Liver (tissue), 3 donors: ENCODE measurements around the gene MRLN.

Experiments
- EGR1 ChIP-seq, 2 donors: IDR thresholded peaks; 2 replicates each; pipeline ENCODE4 v1.6.1; 2016 to 2018; ENCODE audit warnings: antibody characterized with exemption in 2 of 2, low read depth in 2 of 2
- FOXA1 ChIP-seq: IDR thresholded peaks from 2 replicates; pipeline ENCODE4 v1.6.1; 2016; ENCODE audit warnings: antibody characterized with exemption
- FOXA2 ChIP-seq: IDR thresholded peaks from 2 replicates; pipeline ENCODE4 v1.6.1; 2016; ENCODE audit warnings: antibody characterized with exemption
- GABPA ChIP-seq, 2 donors: IDR thresholded peaks in 1 of 2; conservative IDR thresholded peaks in 1 of 2; 2 replicates each; pipeline ENCODE4 v1.6.1; 2016; ENCODE audit warnings: antibody characterized with exemption in 2 of 2, mild to moderate bottlenecking in 1 of 2, moderate library complexity in 1 of 2
- JUND ChIP-seq, 2 donors: IDR thresholded peaks; 2 replicates each; pipeline ENCODE4 v1.6.1; 2016; ENCODE audit warnings: antibody characterized with exemption in 2 of 2
- RAD21 ChIP-seq, 2 donors: IDR thresholded peaks; 2 replicates each; pipeline ENCODE4 v1.6.1; 2016; ENCODE audit warnings: antibody characterized with exemption in 2 of 2, mild to moderate bottlenecking in 2 of 2
- RXRA ChIP-seq, 2 donors: IDR thresholded peaks; 2 replicates each; pipeline ENCODE4 v1.6.1; 2017 to 2018; ENCODE audit warnings: antibody characterized with exemption in 2 of 2, mild to moderate bottlenecking in 1 of 2
- TAF1 ChIP-seq: conservative IDR thresholded peaks from 2 replicates; pipeline ENCODE4 v1.6.1; 2016; ENCODE audit warnings: antibody characterized with exemption, mild to moderate bottlenecking
- YY1 ChIP-seq: IDR thresholded peaks from 2 replicates; pipeline ENCODE4 v1.6.1; 2016; ENCODE audit warnings: antibody characterized with exemption, mild to moderate bottlenecking
- TF ChIP-seq, protein P1 (sequence below): fragments of 150-350 bp; IDR thresholded peaks from 2 replicates; pipeline ENCODE4 v1.5.1; 2017; ENCODE audit warnings: improper control_type of control experiment, low read depth, low read length; ENCODE audit not compliant: missing input control
- TF ChIP-seq, protein P2 (sequence below): IDR thresholded peaks from 2 replicates; pipeline ENCODE4 v1.6.1; 2016; ENCODE audit warnings: antibody characterized with exemption
- TF ChIP-seq, protein P3 (sequence below): IDR thresholded peaks from 2 replicates; pipeline ENCODE4 v1.6.1; 2016; ENCODE audit warnings: antibody characterized with exemption
- TF ChIP-seq, protein P4 (sequence below): IDR thresholded peaks from 2 replicates; pipeline ENCODE4 v1.6.1; 2016; ENCODE audit warnings: antibody characterized with exemption, mild to moderate bottlenecking
- donor health status: healthy.
- donor health status: healthy.

DNA sequence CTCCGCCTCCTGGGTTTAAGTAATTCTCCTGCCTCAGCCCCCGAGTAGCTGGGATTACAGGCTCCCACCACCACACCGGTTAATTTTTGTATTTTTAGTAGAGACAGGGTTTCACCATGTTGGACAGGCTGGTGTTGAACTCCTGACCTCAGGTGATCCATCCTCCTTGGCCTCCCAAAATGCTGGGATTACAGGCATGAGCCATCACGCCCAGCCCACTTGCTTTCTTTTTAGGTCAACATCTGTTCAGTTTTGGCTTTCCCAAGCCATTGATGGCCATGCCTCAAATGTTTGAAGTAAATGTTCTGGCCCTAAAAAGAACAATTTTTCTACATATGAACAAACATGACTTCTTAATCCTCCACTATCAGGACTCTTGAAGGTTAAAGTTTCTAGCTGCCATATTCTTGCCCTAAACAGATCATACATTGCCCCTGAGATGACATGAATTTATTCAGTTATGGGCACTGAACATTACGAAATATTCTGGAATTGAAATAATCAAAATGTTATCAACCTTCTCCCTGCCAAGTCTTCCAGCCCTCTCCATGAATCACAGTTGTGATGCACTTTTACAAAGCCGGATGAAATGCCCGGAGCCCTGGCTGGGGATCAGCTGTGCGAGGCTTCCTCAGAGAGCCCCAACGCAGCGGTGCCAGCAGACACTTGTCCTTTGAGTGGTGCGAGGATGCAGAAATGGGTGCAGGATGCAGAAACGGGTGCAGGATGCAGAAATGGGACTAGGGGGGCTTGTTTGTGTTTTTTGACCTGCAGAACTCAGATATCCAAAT is 2.9 kb downstream of the MRLN start:
- TF ChIP-seq YY1 (no peak), RXRA (IDR thresholded peaks at IDR 0.05) (no peak), RAD21 (IDR thresholded peaks at IDR 0.05) (no peak), FOXA2 (no peak), GABPA (IDR thresholded peaks at IDR 0.05 in 1 of 2, conservative IDR thresholded peaks at IDR 0.05 in 1 of 2) (no peak), EGR1 (IDR thresholded peaks at IDR 0.05; ENCODE audit: low read depth in 2 of 2) (no peak), TAF1 (no peak), FOXA1 (no peak), JUND (IDR thresholded peaks at IDR 0.05) (no peak)
- TF ChIP-seq, protein P1, sequence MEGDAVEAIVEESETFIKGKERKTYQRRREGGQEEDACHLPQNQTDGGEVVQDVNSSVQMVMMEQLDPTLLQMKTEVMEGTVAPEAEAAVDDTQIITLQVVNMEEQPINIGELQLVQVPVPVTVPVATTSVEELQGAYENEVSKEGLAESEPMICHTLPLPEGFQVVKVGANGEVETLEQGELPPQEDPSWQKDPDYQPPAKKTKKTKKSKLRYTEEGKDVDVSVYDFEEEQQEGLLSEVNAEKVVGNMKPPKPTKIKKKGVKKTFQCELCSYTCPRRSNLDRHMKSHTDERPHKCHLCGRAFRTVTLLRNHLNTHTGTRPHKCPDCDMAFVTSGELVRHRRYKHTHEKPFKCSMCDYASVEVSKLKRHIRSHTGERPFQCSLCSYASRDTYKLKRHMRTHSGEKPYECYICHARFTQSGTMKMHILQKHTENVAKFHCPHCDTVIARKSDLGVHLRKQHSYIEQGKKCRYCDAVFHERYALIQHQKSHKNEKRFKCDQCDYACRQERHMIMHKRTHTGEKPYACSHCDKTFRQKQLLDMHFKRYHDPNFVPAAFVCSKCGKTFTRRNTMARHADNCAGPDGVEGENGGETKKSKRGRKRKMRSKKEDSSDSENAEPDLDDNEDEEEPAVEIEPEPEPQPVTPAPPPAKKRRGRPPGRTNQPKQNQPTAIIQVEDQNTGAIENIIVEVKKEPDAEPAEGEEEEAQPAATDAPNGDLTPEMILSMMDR: no peak
- TF ChIP-seq, protein P2, sequence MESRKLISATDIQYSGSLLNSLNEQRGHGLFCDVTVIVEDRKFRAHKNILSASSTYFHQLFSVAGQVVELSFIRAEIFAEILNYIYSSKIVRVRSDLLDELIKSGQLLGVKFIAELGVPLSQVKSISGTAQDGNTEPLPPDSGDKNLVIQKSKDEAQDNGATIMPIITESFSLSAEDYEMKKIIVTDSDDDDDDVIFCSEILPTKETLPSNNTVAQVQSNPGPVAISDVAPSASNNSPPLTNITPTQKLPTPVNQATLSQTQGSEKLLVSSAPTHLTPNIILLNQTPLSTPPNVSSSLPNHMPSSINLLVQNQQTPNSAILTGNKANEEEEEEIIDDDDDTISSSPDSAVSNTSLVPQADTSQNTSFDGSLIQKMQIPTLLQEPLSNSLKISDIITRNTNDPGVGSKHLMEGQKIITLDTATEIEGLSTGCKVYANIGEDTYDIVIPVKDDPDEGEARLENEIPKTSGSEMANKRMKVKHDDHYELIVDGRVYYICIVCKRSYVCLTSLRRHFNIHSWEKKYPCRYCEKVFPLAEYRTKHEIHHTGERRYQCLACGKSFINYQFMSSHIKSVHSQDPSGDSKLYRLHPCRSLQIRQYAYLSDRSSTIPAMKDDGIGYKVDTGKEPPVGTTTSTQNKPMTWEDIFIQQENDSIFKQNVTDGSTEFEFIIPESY: no peak
- TF ChIP-seq, protein P3, sequence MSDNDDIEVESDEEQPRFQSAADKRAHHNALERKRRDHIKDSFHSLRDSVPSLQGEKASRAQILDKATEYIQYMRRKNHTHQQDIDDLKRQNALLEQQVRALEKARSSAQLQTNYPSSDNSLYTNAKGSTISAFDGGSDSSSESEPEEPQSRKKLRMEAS: no peak
- TF ChIP-seq, protein P4, sequence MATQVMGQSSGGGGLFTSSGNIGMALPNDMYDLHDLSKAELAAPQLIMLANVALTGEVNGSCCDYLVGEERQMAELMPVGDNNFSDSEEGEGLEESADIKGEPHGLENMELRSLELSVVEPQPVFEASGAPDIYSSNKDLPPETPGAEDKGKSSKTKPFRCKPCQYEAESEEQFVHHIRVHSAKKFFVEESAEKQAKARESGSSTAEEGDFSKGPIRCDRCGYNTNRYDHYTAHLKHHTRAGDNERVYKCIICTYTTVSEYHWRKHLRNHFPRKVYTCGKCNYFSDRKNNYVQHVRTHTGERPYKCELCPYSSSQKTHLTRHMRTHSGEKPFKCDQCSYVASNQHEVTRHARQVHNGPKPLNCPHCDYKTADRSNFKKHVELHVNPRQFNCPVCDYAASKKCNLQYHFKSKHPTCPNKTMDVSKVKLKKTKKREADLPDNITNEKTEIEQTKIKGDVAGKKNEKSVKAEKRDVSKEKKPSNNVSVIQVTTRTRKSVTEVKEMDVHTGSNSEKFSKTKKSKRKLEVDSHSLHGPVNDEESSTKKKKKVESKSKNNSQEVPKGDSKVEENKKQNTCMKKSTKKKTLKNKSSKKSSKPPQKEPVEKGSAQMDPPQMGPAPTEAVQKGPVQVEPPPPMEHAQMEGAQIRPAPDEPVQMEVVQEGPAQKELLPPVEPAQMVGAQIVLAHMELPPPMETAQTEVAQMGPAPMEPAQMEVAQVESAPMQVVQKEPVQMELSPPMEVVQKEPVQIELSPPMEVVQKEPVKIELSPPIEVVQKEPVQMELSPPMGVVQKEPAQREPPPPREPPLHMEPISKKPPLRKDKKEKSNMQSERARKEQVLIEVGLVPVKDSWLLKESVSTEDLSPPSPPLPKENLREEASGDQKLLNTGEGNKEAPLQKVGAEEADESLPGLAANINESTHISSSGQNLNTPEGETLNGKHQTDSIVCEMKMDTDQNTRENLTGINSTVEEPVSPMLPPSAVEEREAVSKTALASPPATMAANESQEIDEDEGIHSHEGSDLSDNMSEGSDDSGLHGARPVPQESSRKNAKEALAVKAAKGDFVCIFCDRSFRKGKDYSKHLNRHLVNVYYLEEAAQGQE: no peak
